HG02870 (cell line): ENCODE data around the gene UPK3B.
"Not testable (repeated sequence)": the region's sequence is repeated elsewhere in the genome, so short reads cannot be mapped to it uniquely, and the experiment has no call there.

Source experiments
- ATAC-seq: cut with Tn5 transposase; IDR thresholded peaks from one replicate; pipeline ENCODE4 v1.9.1; 2021; ENCODE audit warnings: mild to moderate bottlenecking, moderate library complexity; ENCODE audit not compliant: unreplicated experiment

Gene UPK3B

GRCh38 chr7:76487969-76488368 lies 22.4 kb upstream of the UPK3B start:
- ATAC-seq, result not testable (repeated sequence)

GRCh38 chr7:76492139-76492538 lies 18.2 kb upstream of the UPK3B start:
- not testable (repeated sequence) for ATAC-seq

- ATAC-seq, result not testable (repeated sequence)
These were observed 14.6 kb upstream of the UPK3B start for GRCh38 chr7:76495717-76496116.

DNA sequence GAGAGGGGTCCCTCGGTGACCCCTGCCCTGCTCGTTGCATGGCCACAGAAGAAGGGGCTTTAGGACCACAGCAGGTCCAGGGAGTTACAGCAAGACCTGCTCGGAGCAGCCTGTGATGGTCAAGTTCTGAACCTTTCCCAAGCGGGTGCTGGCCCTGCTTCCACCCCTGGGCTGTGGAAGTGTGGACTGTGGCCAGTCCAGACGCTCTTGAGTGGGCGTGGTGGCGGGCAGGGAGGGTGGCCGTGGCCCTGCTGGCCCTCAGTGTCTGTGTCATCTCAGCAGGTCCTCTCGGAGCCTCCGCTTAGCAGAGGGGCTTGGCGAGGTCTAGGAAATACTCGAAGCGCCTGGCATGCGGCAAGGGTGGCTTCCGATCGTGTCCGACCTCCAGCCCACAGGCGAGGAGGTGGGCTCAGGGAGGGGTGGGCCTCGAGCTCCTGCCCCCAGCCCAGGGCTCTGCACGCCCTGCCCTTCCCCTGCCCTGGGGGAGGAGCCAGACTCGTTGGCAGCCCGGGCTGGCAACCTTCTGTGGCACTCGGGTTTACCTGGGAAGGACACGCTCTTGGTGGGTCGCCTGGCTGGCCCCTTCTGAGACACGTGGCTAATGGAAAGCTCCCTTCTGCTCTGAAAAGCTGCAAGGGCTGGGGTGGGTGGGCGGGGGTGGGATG lies 12.3 kb upstream of the UPK3B start:
- not testable (repeated sequence) for ATAC-seq

DNA sequence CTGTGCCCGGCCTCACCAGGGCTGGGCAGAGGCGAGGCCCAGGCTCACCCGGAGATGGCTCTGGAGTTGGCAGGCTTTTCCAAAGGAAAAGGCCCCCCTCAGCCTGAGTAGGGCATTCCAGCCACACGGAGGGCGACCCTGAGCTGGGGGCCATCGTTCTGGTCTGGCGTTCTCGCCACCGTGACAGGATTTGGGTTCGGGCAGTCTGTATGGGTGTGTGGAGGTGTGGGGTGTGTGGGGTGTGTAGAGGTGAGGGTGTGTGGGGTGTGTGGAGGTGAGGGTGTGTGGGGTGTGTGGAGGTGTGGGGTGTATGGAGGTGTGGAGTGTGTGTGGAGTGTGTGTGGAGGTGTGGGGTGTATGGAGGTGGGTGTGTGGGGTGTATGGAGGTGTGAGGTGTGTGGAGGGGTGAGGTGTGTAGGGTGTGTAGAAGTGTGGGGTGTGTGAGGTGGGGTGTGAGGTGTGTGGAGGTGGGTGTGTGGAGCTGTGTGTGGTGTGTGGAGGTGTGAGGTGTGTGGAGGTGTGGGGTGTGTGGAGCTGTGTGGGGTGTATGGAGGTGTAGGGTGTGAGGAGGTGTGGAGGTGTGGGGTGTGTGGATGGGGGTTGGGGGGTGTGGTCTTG lies 11.7 kb upstream of the UPK3B start:
- ATAC-seq, result not testable (repeated sequence)

DNA sequence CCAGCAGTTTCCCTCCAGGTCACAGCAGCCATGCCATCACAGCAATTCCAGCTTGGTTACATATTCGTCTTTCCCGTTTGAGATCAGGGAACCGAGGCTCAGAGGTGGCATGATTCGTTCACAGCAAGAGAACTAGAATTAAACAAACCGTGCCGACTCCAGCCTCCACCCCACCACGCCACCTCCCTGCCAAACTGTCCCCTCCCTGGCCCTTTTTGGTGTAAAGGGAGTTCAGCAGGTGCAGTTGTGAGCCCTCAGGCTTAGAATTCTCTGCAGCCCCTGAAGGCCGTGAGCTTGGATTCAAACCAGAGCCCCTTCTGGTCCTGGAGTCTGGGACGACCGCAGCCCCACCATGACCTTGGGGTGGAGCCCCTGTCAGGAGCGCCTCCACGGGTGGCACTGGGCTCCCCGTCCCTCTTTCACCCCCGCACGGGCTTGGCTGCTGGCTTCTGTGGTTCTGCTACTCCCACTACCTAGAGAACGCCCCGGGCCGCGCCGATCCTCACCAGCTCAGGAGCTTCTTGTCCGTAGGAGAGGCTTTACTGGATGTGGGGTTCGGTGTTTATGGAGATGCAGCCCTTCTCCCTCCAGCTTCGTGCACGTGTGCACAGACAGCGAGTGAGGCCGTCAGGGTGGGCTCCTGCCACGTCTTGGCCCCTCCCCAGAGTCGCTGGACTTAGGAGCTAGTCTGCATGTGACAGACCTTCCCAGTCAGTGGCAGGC lies 11.0 kb upstream of the UPK3B start:
- ATAC-seq, result not testable (repeated sequence)

- not testable (repeated sequence) for ATAC-seq
These were observed 10.5 kb upstream of the UPK3B start for GRCh38 chr7:76499924-76500241.

GRCh38 chr7:76502224-76502623 lies 8.1 kb upstream of the UPK3B start:
- ATAC-seq, result not testable (repeated sequence)

DNA sequence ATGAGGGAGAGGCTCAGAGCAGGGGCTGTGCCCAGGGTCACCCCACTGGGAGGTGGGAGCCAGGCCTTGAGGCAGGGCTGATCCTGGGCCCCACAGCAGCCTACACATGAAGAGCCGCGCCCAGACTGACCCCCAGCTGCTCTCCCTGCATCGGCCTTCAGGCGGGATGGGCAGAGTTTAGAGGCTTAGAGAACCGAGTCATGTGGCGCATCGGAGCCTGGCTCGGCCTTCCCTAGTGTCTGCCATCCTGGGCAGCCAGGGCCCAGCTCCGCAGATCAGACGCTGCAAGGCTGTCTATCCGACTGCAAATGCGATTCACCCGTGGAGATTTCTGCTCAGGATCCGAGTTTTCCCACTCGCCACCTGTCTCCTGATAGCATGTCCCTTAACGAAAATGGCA lies 7.5 kb upstream of the UPK3B start:
- not testable (repeated sequence) for ATAC-seq

DNA sequence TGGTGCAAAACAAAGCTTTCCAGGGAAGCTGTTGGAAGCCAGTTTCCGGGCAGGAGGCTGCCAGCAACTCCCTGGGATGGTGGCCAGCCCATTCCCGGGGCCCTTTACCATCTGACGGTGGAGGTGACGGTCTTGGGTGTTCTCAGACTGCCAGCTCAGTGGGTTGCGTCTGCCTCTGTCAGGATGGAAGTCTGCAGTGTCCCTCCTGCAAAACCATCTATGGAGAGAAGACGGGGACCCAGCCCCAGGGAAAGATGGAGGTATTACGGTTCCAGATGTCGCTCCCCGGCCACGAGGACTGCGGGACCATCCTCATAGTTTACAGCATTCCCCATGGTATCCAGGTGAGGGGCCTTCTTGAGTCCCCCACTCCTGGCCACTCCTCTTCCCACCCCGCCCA lies 7.1 kb upstream of the UPK3B start:
- not testable (repeated sequence) for ATAC-seq

DNA sequence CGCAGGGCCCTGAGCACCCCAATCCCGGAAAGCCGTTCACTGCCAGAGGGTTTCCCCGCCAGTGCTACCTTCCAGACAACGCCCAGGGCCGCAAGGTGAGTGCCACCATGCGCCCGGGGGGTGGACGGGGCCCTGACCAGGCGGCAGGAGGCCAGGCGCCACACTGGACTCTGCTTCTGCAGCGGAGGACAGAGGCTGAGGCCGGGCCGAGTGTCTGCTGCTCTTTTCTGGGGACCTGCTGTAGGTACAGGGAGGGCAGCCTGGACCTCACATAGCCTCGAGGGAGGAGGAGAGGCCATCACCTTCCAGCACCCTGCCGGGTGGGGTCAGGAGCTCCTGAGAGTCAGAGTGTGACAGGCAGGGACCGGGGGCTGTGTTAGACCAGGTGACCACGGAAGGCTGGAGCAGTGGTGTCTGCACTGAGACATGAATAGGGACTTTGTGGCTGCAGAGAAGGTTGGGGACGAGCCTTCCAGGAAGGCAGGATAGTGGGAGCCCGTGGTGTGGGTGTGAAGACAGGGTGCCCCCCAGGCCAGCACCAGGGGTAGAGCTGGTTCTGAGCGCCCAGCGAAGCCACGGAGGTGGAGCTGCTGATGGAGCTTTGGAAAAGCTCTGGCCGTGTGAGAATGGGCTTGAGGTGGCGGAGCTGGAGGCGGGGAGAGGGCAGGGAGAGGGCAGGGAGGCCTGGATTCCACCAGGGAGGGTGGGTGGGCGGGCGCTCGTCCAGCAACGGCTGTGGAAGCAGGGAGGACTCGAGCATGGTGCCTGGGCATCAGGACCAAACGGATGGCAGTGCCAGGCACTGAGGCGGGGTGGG lies 5.8 kb upstream of the UPK3B start:
- not testable (repeated sequence) for ATAC-seq

DNA sequence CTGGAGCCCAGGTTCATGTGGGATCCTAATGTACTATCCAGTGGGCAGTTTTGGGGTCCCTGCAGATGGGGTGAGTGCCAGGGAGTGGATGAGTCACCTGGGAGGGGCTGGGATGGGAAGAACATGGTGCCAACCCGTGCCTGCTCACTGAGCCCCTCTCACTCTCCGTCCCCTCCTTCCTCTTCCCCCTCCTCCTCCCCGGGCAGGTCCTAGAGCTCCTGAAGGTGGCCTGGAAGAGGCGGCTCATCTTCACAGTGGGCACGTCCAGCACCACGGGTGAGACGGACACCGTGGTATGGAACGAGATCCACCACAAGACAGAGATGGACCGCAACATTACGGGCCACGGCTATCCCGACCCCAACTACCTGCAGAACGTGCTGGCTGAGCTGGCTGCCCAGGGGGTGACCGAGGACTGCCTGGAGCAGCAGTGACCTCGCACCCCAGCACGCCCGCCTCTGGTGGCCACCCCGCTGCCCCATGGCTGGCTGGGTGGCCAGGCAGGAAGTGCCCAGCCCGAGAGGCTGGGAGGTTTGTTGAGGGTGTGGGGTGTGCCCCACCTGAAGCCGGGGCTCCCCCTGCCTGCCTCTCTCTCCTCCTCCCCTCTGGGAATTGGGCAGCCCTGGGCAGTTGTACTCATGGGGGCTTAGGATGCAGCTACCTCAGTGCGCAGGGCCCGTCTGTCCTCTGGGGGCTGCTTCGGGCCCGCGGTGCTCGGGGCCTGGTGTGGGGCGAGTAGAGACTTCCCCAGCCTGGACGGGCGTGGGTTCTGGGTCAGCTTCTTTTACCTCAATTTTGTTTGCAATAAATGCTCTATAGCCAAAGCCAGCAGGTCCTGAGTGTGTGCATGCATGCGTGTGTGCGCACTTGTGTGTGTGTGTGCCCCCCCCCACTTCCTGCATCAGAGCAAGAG lies 4.9 kb upstream of the UPK3B start:
- no peak for ATAC-seq

DNA sequence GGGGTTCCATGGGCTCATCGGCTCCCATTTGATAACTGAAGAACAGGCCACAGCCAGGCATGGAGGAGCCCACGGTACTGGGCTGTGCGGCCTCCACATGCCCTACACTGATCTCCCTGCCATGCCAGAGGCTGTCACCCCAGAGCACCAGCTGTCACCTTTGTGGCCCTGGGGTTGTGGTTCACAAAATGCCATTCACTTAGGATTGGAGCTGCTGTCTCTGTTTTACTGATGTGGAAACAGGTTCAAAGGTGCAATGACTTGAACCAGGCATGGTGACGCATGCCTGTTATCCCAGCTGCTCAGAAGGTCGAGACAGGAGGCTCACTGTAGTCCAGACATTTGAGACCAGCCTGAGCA lies 4.3 kb upstream of the UPK3B start:
- no peak for ATAC-seq

GRCh38 chr7:76506643-76507042 lies 3.7 kb upstream of the UPK3B start:
- not testable (repeated sequence) for ATAC-seq

DNA sequence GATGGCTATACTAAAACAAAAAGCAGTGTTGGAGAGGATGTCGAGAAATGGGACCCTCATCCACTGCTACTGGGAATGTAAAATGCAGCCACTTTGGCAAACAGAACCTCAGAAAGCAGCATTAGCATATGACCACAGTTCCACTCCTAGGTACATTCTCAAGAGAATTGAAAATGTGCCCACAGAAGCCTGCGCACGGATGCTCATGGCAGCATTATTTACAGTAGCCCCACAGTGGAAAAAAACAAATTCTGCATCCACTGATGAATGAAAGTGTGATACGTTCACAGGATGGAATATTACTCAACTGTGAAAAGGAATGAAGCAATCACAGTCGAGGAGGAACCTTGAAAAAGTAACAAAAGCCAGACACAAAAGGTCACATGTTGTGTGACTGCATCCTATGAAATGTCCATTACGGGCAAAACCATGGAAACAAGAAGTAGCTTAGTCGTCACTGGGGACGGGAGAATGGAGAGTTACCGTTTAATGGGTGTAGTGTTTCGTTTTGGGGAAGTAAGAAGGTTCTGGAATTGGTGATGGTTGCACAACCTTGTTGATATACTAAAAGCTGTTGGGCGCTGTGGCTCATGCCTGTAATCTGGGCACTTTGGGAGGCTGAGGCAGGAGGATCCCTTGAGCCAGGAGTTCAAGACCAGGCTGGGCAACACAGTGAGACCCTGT lies 2.5 kb upstream of the UPK3B start:
- no peak for ATAC-seq

DNA sequence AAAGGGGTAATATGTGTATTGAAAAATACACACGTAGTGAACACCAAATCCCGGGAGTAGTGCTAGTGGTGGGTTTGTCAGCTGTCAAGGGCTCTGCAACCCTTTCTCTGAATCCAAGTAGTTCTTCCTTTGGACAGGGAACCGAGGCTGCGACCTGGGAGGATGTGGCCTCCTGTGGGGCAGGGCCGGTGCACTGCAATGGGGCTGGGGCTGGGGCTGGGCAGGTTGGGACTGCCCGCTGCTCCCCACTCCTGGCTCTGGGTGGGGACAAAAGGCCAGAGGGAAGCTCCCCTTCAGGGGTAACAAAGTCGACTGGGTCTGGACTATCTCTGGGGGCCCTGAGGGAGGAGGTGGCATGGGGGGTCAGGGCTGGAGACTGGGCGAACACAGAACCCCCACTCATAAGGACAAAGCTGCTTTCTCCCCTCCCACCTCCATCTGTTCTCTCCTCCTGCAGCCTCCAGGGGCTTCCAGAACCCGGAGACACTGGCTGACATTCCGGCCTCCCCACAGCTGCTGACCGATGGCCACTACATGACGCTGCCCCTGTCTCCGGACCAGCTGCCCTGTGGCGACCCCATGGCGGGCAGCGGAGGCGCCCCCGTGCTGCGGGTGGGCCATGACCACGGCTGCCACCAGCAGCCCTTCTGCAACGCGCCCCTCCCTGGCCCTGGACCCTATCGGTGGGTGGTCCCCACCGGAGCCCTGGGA lies 1.0 kb downstream of the UPK3B start:
- ATAC-seq, result not testable (repeated sequence)

DNA sequence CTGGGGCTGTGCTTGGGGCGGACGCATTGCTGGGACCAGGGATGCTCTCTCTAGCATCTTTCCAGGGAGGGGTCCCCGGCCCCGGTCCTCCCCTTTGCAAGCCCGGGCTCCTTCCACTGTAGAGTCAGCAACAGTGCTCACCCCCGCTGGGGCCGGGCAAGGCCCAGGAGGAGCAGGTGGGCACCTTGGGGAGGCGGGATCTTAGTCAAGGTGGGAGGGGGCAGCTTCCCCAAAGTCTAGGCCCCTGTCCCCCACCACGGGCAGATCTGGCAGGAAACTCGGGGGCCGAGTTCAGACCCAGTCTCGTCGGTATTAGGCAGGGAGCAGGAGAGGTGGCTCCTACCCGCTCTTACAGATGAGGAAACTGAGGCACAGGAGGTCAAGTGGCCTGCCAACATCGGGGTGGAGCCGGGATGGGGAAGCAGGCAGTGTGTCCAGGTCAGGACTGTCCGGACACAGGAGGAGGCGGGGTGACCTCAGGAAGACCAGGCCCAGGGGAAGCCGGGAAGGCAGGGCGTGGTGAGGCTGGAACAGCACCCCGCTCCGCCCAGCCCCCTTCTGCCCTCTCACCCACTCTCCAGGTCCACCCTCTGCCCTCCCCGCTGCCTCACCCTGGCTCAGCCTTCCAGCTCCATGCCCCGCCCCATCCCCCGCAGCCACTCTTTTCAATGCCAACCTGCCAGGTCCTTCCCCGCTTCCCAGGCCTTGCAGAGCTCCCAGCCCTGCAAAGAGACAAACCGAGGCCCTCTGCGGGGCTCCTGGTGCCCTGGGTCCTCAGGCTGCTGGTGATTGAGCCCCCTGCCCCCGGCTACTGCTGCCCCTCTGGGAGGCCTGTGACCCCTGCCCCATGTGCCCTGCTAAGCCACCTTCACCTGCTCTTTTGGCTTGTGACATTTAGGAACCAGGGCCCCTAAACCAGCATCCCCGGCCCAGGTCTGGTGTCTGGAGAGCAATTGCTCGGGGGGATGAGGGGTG lies 1.8 kb downstream of the UPK3B start:
- not testable (repeated sequence) for ATAC-seq
